ENCODE results near the gene RBM19.

Gene RBM19

DNA sequence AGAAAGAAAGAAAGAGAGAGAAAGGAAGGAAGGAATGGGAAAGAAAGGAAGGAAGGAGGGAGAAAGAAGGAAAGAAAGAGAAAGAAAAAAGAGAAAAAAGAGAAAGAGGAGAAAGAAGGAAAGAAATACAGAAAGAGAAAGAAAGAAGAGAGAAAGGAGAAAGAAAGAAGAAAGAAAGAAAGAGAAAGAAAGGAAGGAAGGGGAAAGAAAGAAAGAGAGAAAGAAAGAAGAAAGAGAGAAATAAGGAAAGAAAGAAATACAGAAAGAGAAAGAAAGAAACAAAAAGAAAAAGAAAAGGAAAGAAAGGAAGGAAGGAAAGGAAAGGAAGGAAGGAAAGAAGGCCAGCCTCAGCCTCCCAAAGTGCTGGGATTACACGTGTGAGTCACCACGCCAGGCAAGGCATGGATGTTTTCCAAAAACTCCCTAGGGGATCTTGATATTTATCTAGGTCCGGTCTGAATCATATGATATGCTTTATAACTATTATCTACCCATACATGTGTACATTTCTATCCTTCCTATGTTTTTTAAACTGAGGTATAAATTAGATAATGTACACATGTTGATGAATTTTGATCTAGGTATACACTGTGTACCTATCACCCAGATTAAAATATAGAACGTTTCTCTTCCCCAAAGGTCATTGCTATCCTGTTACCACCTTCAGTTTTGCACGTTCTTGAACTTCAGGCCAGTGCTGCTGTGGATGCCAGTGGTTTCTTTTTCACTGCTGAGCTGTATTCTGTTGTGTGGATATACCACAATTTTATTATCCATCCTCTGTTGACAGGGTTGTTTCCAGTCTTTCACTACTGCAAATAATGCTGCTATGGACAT, 177.9 kb downstream of the RBM19 start:
- H3K27me3 ChIP-seq (replicated peaks; ENCODE audit: control insufficient read depth, insufficient read depth, low read length, poor library complexity, severe bottlenecking) = no peaks in the 10 kb centered on the region

DNA sequence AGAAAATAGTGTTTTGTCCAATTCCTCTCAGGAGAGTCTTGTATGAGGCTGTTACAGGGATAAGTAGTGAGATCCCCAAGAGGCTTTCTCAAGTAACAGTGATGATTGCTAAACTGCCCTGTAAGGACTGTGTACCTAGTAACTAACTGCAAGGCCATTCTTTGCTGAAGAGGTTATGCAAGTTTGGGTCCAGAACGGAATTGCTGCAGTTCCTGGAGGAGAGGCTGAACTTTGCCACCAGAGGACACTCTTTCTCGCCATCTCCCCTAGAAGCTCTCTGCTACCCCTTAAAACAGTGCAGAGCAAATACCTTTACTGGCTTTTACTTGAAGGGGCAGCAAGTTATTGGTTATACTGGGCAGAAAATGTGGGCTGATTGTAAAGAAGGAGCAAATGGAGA, 180.0 kb downstream of the RBM19 start:
- Histone ChIP-seq H3K27ac (ENCODE audit: insufficient read depth, low read length, poor library complexity, severe bottlenecking) (no peak overlapping the region), H3K36me3 (ENCODE audit: control insufficient read depth, insufficient read depth, low read length) (no peaks in the 10 kb centered on the region), H3K27me3 (replicated peaks; ENCODE audit: control insufficient read depth, insufficient read depth, low read length, poor library complexity, severe bottlenecking) (peaks cover under 1% of the 10 kb centered on the region), H3K9me3 (ENCODE audit: control insufficient read depth, low read length) (no peaks in the 10 kb centered on the region), H3K4me3 (ENCODE audit: insufficient read depth, low read depth, low read length, poor library complexity, severe bottlenecking) (no peak overlapping the region), H3K4me1 (ENCODE audit: control insufficient read depth, insufficient read depth, low read length, poor library complexity, severe bottlenecking) (no peaks in the 10 kb centered on the region)
- DNase-seq = no peak

More for the DNA sequence above, 177.9 kb downstream of the RBM19 start:
- Histone ChIP-seq H3K9me3 (ENCODE audit: control insufficient read depth, low read length) (no peaks in the 10 kb centered on the region), H3K27ac (ENCODE audit: insufficient read depth, low read length, poor library complexity, severe bottlenecking) (no peak overlapping the region), H3K4me3 (ENCODE audit: insufficient read depth, low read depth, low read length, poor library complexity, severe bottlenecking) (no peak overlapping the region), H3K36me3 (ENCODE audit: control insufficient read depth, insufficient read depth, low read length) (no peaks in the 10 kb centered on the region), H3K4me1 (ENCODE audit: control insufficient read depth, insufficient read depth, low read length, poor library complexity, severe bottlenecking) (no peaks in the 10 kb centered on the region)
- DNase-seq = no peak

DNA sequence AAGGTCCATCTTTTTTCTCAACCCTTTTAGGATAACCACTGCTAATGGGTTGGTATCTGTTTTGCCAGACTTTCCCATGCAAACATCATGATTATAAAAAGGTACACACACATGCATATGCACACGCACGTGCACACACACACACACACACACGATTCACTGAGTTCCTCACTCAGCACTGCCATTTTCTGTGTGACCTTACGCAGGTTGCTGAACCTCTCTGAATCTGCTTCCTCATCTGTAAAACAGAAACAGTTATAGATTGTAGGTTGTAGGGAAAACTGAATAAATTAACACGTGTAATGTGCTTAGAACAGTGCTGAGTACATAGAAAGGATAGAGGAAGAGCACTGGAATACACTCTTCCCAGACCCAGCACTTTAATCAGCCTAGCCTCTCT, 182.3 kb downstream of the RBM19 start:
- H3K27ac ChIP-seq (ENCODE audit: insufficient read depth, low read length, poor library complexity, severe bottlenecking) = no peak overlapping the region
- H3K36me3 ChIP-seq (ENCODE audit: control insufficient read depth, insufficient read depth, low read length) = no peaks in the 10 kb centered on the region
- peaks cover 2% of the 10 kb centered on the region for H3K27me3 ChIP-seq (replicated peaks; ENCODE audit: control insufficient read depth, insufficient read depth, low read length, poor library complexity, severe bottlenecking)
- H3K4me1 ChIP-seq (ENCODE audit: control insufficient read depth, insufficient read depth, low read length, poor library complexity, severe bottlenecking) = no peaks in the 10 kb centered on the region
- no peaks in the 10 kb centered on the region for H3K9me3 ChIP-seq (ENCODE audit: control insufficient read depth, low read length)
- H3K4me3 ChIP-seq (ENCODE audit: insufficient read depth, low read depth, low read length, poor library complexity, severe bottlenecking) = no peak overlapping the region
- DNase-seq = no peak

DNA sequence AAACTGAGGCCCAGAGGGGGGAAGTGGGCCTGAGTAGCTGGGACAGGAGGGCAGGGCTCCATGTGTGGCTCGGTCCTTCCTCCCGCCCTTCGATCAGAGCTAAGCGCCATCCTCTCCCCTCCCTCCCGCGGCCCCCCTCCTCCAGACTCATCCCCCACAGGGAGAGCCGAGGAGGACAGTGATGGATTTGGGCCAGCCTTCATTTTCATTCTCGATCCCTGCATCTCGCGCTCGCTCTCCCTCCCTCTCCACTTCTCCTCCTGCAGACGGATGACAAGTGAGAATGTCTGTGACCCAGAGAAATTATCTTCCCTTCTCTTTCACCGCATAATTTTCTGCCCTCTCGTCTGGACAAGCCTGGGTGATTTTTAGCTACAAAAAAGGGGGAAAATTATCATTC, 183.3 kb downstream of the RBM19 start:
- no peak overlapping the region for H3K4me3 ChIP-seq (ENCODE audit: insufficient read depth, low read depth, low read length, poor library complexity, severe bottlenecking)
- H3K27me3 ChIP-seq (replicated peaks; ENCODE audit: control insufficient read depth, insufficient read depth, low read length, poor library complexity, severe bottlenecking) = peaks cover 2% of the 10 kb centered on the region
- no peaks in the 10 kb centered on the region for H3K36me3 ChIP-seq (ENCODE audit: control insufficient read depth, insufficient read depth, low read length)
- no peak for DNase-seq
- H3K4me1 ChIP-seq (ENCODE audit: control insufficient read depth, insufficient read depth, low read length, poor library complexity, severe bottlenecking) = no peaks in the 10 kb centered on the region
- H3K27ac ChIP-seq (ENCODE audit: insufficient read depth, low read length, poor library complexity, severe bottlenecking) = no peak overlapping the region
- H3K9me3 ChIP-seq (ENCODE audit: control insufficient read depth, low read length) = no peaks in the 10 kb centered on the region

DNA sequence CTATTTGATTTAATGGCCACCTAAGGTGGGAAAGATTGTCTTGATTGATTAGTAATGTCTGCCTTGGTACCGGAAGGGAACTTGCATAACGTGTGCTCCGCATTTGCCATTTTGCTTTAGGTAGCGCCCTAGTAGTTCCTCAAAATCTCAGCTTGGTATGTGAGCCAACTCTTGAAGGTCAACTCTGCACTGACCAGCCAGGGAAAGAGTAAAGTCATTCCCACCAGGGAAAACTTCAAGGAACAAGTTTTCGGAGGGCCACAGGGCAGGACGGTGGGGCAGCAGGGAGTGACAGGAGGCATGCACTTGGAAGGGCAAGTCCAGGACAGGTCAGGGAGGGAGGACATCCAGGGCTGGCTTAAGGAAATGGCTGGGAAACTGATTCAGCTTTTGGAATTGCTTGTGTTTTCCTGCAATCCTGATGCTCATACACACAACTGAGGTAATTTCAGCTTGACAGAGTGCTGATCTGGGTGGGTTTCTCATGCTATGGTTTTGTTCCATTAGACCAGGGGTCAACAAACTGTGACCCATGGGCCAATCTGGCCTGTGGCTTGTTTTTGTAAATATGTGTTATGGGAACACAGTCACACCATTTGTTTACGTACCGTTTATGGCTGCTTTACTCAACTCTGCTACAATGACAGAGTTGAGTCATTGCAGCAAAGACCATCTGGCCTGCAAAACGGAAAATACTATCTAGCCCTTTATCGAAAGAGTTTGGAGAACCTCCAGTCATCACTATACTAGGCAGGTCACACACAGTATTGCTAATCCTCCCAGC, 184.5 kb downstream of the RBM19 start:
- H3K36me3 ChIP-seq (ENCODE audit: control insufficient read depth, insufficient read depth, low read length) = no peaks in the 10 kb centered on the region
- H3K27me3 ChIP-seq (replicated peaks; ENCODE audit: control insufficient read depth, insufficient read depth, low read length, poor library complexity, severe bottlenecking) = peaks cover 2% of the 10 kb centered on the region
- H3K4me1 ChIP-seq (ENCODE audit: control insufficient read depth, insufficient read depth, low read length, poor library complexity, severe bottlenecking) = no peaks in the 10 kb centered on the region
- H3K27ac ChIP-seq (ENCODE audit: insufficient read depth, low read length, poor library complexity, severe bottlenecking) = no peak overlapping the region
- DNase-seq = no peak
- H3K9me3 ChIP-seq (ENCODE audit: control insufficient read depth, low read length) = no peaks in the 10 kb centered on the region
- H3K4me3 ChIP-seq (ENCODE audit: insufficient read depth, low read depth, low read length, poor library complexity, severe bottlenecking) = no peak overlapping the region

DNA sequence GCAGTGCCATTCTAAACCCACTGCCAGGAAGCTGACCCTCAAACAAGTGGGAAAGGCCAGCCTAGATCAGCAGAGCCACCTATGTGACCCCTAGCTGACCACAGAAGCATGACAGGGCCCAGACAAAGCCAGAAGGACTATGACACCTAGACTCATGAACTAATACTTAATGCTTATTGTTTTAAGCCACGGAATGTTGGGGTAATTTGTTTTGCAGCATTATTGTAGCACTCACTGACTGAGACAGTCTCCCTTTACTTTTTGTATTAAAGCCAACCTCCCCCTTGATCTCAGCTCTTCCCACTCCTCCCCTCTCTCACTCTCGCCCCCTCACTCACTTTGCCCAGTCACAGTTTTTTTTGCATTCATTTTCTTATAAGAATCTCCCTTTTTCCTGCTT, 186.4 kb downstream of the RBM19 start:
- H3K9me3 ChIP-seq (ENCODE audit: control insufficient read depth, low read length) = no peaks in the 10 kb centered on the region
- DNase-seq = no peak
- H3K27ac ChIP-seq (ENCODE audit: insufficient read depth, low read length, poor library complexity, severe bottlenecking) = no peak overlapping the region
- no peaks in the 10 kb centered on the region for H3K4me1 ChIP-seq (ENCODE audit: control insufficient read depth, insufficient read depth, low read length, poor library complexity, severe bottlenecking)
- peaks cover 2% of the 10 kb centered on the region for H3K27me3 ChIP-seq (replicated peaks; ENCODE audit: control insufficient read depth, insufficient read depth, low read length, poor library complexity, severe bottlenecking)
- H3K4me3 ChIP-seq (ENCODE audit: insufficient read depth, low read depth, low read length, poor library complexity, severe bottlenecking) = no peak overlapping the region
- H3K36me3 ChIP-seq (ENCODE audit: control insufficient read depth, insufficient read depth, low read length) = no peaks in the 10 kb centered on the region

DNA sequence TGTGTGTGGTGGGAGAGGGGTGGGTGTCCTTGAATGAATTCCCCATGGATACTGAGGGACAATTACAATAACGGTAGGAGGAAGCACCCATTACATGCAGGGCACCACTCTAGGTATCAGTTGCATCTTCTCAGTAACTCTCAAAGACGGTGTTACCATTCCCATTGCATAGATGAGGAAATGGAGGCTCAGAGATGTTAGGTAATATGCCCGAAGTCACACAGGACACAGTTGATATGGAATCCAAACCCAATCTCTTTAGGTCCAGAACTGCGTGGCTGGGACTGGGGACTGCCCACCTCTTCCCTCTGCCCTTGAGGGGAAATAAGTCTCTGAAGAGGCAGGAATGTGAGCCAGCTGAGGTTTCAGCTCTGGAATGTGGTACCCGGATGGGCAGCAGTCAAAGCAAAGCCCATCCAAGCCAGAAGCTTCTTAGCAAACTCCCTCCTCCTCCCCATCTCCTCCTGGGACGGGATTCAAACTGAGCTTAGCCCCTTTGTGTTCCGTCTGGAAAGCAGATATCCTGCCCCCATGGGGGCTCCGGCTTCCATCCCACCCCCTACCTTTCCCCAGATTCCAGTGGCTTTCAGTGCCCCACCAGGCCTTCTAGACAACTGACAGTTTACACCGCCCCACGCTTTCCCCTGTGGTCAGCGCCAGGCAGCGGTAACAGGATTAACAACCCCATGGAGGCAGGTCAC, 187.5 kb downstream of the RBM19 start:
- H3K27me3 ChIP-seq (replicated peaks; ENCODE audit: control insufficient read depth, insufficient read depth, low read length, poor library complexity, severe bottlenecking) = peaks cover 2% of the 10 kb centered on the region
- no peak for DNase-seq
- H3K9me3 ChIP-seq (ENCODE audit: control insufficient read depth, low read length) = no peaks in the 10 kb centered on the region
- H3K4me3 ChIP-seq (ENCODE audit: insufficient read depth, low read depth, low read length, poor library complexity, severe bottlenecking) = no peak overlapping the region
- H3K27ac ChIP-seq (ENCODE audit: insufficient read depth, low read length, poor library complexity, severe bottlenecking) = no peak overlapping the region
- no peaks in the 10 kb centered on the region for H3K36me3 ChIP-seq (ENCODE audit: control insufficient read depth, insufficient read depth, low read length)
- no peaks in the 10 kb centered on the region for H3K4me1 ChIP-seq (ENCODE audit: control insufficient read depth, insufficient read depth, low read length, poor library complexity, severe bottlenecking)

DNA sequence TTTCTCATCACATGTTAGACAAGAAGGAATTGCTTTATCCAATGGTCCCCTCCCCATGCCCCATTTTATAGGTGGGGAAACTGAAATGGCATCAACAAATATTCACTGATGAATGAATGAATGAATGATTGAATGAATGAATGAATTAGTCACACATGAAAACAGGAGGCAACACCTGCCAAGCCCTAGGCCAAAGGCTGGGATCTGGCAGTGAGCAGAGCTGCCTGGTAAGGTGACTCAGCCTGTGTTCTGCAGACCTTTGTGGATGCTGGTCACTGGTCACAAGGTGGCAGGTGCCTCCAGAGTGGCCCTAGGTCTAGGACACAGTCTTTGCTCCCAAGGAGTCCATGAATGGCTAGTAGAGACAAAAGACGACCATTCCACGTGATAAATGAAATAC, 188.4 kb downstream of the RBM19 start:
- no peak for DNase-seq
- no peaks in the 10 kb centered on the region for H3K36me3 ChIP-seq (ENCODE audit: control insufficient read depth, insufficient read depth, low read length)
- peaks cover 2% of the 10 kb centered on the region for H3K27me3 ChIP-seq (replicated peaks; ENCODE audit: control insufficient read depth, insufficient read depth, low read length, poor library complexity, severe bottlenecking)
- H3K27ac ChIP-seq (ENCODE audit: insufficient read depth, low read length, poor library complexity, severe bottlenecking) = no peak overlapping the region
- no peaks in the 10 kb centered on the region for H3K9me3 ChIP-seq (ENCODE audit: control insufficient read depth, low read length)
- no peak overlapping the region for H3K4me3 ChIP-seq (ENCODE audit: insufficient read depth, low read depth, low read length, poor library complexity, severe bottlenecking)
- H3K4me1 ChIP-seq (ENCODE audit: control insufficient read depth, insufficient read depth, low read length, poor library complexity, severe bottlenecking) = no peaks in the 10 kb centered on the region

DNA sequence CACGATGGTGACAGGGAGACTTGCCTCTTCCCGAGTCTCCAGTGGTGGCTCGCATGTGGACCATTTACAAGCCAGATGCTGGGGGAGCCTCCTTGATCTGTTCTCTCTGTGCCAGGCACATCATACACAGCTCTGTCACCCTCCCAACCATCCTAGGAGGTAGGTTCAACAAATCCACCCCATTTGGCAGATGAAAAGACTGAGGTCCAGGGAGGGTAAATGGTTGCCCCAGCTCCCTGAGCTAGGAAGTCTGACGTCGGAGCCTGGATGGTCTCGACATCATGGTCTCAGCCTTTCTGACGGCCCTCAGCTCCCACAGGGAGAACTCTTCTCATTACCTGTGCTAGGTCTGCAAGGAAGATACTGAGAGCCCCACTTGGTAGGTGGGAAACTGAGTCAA, 189.6 kb downstream of the RBM19 start:
- no peak for DNase-seq
- Histone ChIP-seq H3K36me3 (ENCODE audit: control insufficient read depth, insufficient read depth, low read length) (no peaks in the 10 kb centered on the region), H3K4me3 (ENCODE audit: insufficient read depth, low read depth, low read length, poor library complexity, severe bottlenecking) (no peak overlapping the region), H3K27me3 (replicated peaks; ENCODE audit: control insufficient read depth, insufficient read depth, low read length, poor library complexity, severe bottlenecking) (peaks cover 2% of the 10 kb centered on the region), H3K4me1 (ENCODE audit: control insufficient read depth, insufficient read depth, low read length, poor library complexity, severe bottlenecking) (no peaks in the 10 kb centered on the region), H3K27ac (ENCODE audit: insufficient read depth, low read length, poor library complexity, severe bottlenecking) (no peak overlapping the region), H3K9me3 (ENCODE audit: control insufficient read depth, low read length) (no peaks in the 10 kb centered on the region)

DNA sequence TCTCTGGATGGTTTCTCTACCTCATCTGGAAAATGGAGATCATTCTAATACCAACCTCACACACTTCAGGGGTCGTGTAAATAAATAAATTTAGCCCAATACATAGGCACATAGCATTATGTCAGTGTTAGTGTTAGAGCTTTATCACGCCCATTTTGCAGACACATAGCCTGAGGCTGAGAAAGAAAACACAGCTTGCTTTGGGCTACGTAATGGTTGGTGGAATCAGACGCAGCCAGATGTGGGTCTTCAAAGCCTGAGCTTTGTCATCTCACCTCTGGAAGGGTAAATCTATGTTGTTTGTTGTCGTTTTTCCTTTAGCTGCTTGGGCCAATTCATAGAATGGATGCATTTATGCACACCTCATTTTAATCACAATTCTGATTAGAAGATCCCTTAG, 191.6 kb downstream of the RBM19 start:
- no peak overlapping the region for H3K27ac ChIP-seq (ENCODE audit: insufficient read depth, low read length, poor library complexity, severe bottlenecking)
- H3K36me3 ChIP-seq (ENCODE audit: control insufficient read depth, insufficient read depth, low read length) = no peaks in the 10 kb centered on the region
- no peak for DNase-seq
- no peaks in the 10 kb centered on the region for H3K9me3 ChIP-seq (ENCODE audit: control insufficient read depth, low read length)
- no peak overlapping the region for H3K4me3 ChIP-seq (ENCODE audit: insufficient read depth, low read depth, low read length, poor library complexity, severe bottlenecking)
- no peaks in the 10 kb centered on the region for H3K4me1 ChIP-seq (ENCODE audit: control insufficient read depth, insufficient read depth, low read length, poor library complexity, severe bottlenecking)
- H3K27me3 ChIP-seq (replicated peaks; ENCODE audit: control insufficient read depth, insufficient read depth, low read length, poor library complexity, severe bottlenecking) = no peaks in the 10 kb centered on the region
